Retinal pigment epithelial cell (primary cell): ENCODE measurements around the gene SLC4A4.

ENCODE experiments used
- DNase-seq: peaks from one replicate; pipeline ENCODE4 v3.0.0-alpha.2; 2010; ENCODE audit warnings: low read depth
- H3K4me3 ChIP-seq: 2 replicates; pipeline ENCODE4 v1.5.1; 2011; ENCODE audit warnings: mild to moderate bottlenecking, low read length, control low read depth, moderate library complexity
- CTCF ChIP-seq: conservative IDR thresholded peaks from 2 replicates; pipeline ENCODE4 v1.5.1; 2011; ENCODE audit warnings: low read depth, low read length, control low read depth, inconsistent platforms

SLC4A4 gene

GRCh38 chr4:71584585-71584984 is 245.8 kb downstream of the SLC4A4 start:
- TF ChIP-seq CTCF = no peak
- no peak for DNase-seq
- H3K4me3 ChIP-seq = no peak overlapping the region

- TF ChIP-seq CTCF = no peak
- no peak overlapping the region for H3K4me3 ChIP-seq
- DNase-seq = no peak
Measured at GRCh38 chr4:71586087-71586763, 247.4 kb downstream of the SLC4A4 start.

GRCh38 chr4:71587995-71588394 is 249.2 kb downstream of the SLC4A4 start:
- DNase-seq = no peak
- no peak for TF ChIP-seq CTCF

GRCh38 chr4:71592793-71593192 is 254.0 kb downstream of the SLC4A4 start:
- no peak for DNase-seq
- no peak for TF ChIP-seq CTCF
- no peak overlapping the region for H3K4me3 ChIP-seq

More at GRCh38 chr4:71587995-71588394, 249.2 kb downstream of the SLC4A4 start:
- no peak overlapping the region for H3K4me3 ChIP-seq

GRCh38 chr4:71593311-71593710 is 254.5 kb downstream of the SLC4A4 start:
- H3K4me3 ChIP-seq = no peak overlapping the region
- no peak for DNase-seq
- no peak for TF ChIP-seq CTCF

- no peak overlapping the region for H3K4me3 ChIP-seq
Measured at GRCh38 chr4:71595576-71596108, 256.8 kb downstream of the SLC4A4 start.

More at GRCh38 chr4:71595576-71596108, 256.8 kb downstream of the SLC4A4 start:
- no peak for DNase-seq
- TF ChIP-seq CTCF = no peak
